Testis (tissue), 2 donors: ENCODE measurements around the gene TBC1D7.

ENCODE experiments used
- CTCF ChIP-seq, 3 experiments: fragments of 450-650 bp in 2 of 3; fragments of 200-600 bp in 1 of 3; sonication (generic) in 1 of 3; IDR thresholded peaks; one replicate each; pipeline ENCODE4 v1.5.1; 2016 to 2019; ENCODE audit warnings: antibody characterized with exemption in 3 of 3, mild to moderate bottlenecking in 2 of 3, moderate library complexity in 1 of 3
- POLR2A ChIP-seq: fragments of 450-650 bp; IDR thresholded peaks from one replicate; pipeline ENCODE4 v1.6.1; 2017; ENCODE audit warnings: antibody characterized with exemption, mild to moderate bottlenecking, moderate library complexity

DNA sequence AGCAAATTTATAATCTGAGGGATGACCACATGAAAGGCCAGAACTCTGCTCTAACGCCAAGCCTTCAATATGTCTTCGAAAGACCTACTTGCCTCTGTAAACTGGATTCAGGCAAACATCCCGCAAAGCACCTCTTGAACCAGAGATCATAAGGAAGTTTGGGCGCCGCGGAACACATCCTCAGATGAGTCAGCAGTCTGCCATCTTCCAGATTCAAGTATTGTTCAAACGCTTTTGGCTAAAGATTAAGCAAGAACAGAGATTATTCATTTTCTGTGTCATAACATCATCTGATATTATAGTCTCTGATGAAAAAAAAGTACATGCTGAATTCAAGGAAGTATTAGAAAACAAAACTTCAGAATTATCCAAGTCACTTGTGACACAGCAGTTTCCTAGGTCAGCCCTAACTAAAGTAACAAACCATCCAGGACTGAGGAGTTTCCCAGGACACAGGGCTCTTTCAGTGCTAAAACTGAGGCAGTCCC lies 20.8 kb downstream of the TBC1D7 start:
- no peak for TF ChIP-seq CTCF (IDR thresholded peaks at IDR 0.05)
- TF ChIP-seq POLR2A, result no peak
